Mesenchymal stem cell (in vitro differentiated cells and primary cell): ENCODE results near the gene TCF25.
"Not testable (repeated sequence)": the region's sequence is repeated elsewhere in the genome, so short reads cannot be mapped to it uniquely, and the experiment has no call there.

ENCODE experiments used
- DNase-seq: peaks from one replicate; pipeline ENCODE4 v3.0.0-alpha.2; 2013
- H2AFZ ChIP-seq: one replicate; pipeline ENCODE4 v1.6.1; 2013; ENCODE audit warnings: low read depth, mild to moderate bottlenecking, control low read depth, inconsistent platforms, low read length, moderate library complexity
- H2AK5ac ChIP-seq: 2 replicates; pipeline ENCODE4 v1.6.1; 2013; ENCODE audit warnings: low read length, moderate library complexity, mild to moderate bottlenecking, inconsistent platforms; ENCODE audit not compliant: severe bottlenecking
- H2BK120ac ChIP-seq: one replicate; pipeline ENCODE4 v1.6.1; 2013; ENCODE audit warnings: low read depth, mild to moderate bottlenecking, inconsistent platforms, low read length, moderate library complexity
- H2BK12ac ChIP-seq, 2 experiments: one replicate each; pipeline ENCODE4 v1.6.1; 2013; ENCODE audit warnings: inconsistent platforms in 2 of 2, low read length in 2 of 2, mild to moderate bottlenecking in 2 of 2, moderate library complexity in 2 of 2, control low read depth in 1 of 2
- H2BK15ac ChIP-seq: one replicate; pipeline ENCODE4 v1.6.1; 2013; ENCODE audit warnings: mild to moderate bottlenecking, low read depth, inconsistent platforms; ENCODE audit not compliant: poor library complexity, severe bottlenecking
- H2BK5ac ChIP-seq: 2 replicates; pipeline ENCODE4 v1.6.1; 2013; ENCODE audit warnings: low read depth, mild to moderate bottlenecking, low read length, control low read depth, inconsistent platforms; ENCODE audit not compliant: poor library complexity, severe bottlenecking
- H3K14ac ChIP-seq, 2 experiments: one replicate each; pipeline ENCODE4 v1.6.1; 2013; ENCODE audit warnings: inconsistent platforms in 2 of 2, low read length in 2 of 2, control low read depth in 1 of 2, mild to moderate bottlenecking in 1 of 2, moderate library complexity in 1 of 2
- H3K18ac ChIP-seq, 2 experiments: one replicate each; pipeline ENCODE4 v1.6.1; 2013; ENCODE audit warnings: inconsistent platforms in 2 of 2, low read length in 2 of 2, control low read depth in 1 of 2, low read depth in 1 of 2, mild to moderate bottlenecking in 1 of 2
- H3K23ac ChIP-seq, 2 experiments: one replicate each; pipeline ENCODE4 v1.6.1; 2013; ENCODE audit warnings: inconsistent platforms in 2 of 2, low read length in 2 of 2, mild to moderate bottlenecking in 2 of 2, moderate library complexity in 2 of 2, control low read depth in 1 of 2
- H3K27ac ChIP-seq: 2 replicates; pipeline ENCODE4 v1.5.1; 2013; ENCODE audit warnings: mild to moderate bottlenecking, moderate library complexity, low read length, control low read depth, inconsistent platforms; ENCODE audit not compliant: poor library complexity, severe bottlenecking
- H3K27me3 ChIP-seq, 2 experiments: 2 replicates each; pipeline versions ENCODE4 v1.6.1 to v1.7.0; 2013; ENCODE audit warnings: low read length in 2 of 2, mild to moderate bottlenecking in 2 of 2, moderate library complexity in 2 of 2, control low read depth in 1 of 2, inconsistent platforms in 1 of 2; ENCODE audit not compliant: control insufficient read depth in 1 of 2, insufficient read depth in 1 of 2
- H3K36me3 ChIP-seq, 2 experiments: 2 replicates each; pipeline versions ENCODE4 v1.6.1 to v1.7.0; 2013; ENCODE audit warnings: low read length in 2 of 2, control low read depth in 1 of 2, inconsistent platforms in 1 of 2, low read depth in 1 of 2, mild to moderate bottlenecking in 1 of 2; ENCODE audit not compliant: insufficient read depth in 2 of 2, control insufficient read depth in 1 of 2
- H3K4ac ChIP-seq, 2 experiments: one replicate each; pipeline ENCODE4 v1.6.1; 2013; ENCODE audit warnings: inconsistent platforms in 2 of 2, low read length in 2 of 2, mild to moderate bottlenecking in 2 of 2, moderate library complexity in 2 of 2, control low read depth in 1 of 2, low read depth in 1 of 2
- H3K4me1 ChIP-seq: 2 replicates; pipeline ENCODE4 v1.6.1; 2013; ENCODE audit warnings: low read depth, low read length, control low read depth; ENCODE audit not compliant: control insufficient read depth, insufficient read depth
- H3K4me2 ChIP-seq: 2 replicates; pipeline ENCODE4 v1.6.1; 2013; ENCODE audit warnings: low read length, mild to moderate bottlenecking, inconsistent platforms; ENCODE audit not compliant: poor library complexity, severe bottlenecking
- H3K4me3 ChIP-seq, 2 experiments: 2 replicates each; pipeline versions ENCODE4 v1.5.1 to v1.7.0; 2013; ENCODE audit warnings: low read length in 2 of 2, mild to moderate bottlenecking in 2 of 2, control low read depth in 1 of 2, low read depth in 1 of 2; ENCODE audit not compliant: insufficient read depth in 1 of 2
- H3K79me1 ChIP-seq: replicated peaks from 2 replicates; pipeline ENCODE4 v1.6.1; 2013; ENCODE audit warnings: mild to moderate bottlenecking, control low read depth, low read length, inconsistent platforms; ENCODE audit not compliant: poor library complexity, severe bottlenecking
- H3K9ac ChIP-seq: 2 replicates; pipeline ENCODE4 v1.7.0; 2013; ENCODE audit warnings: mild to moderate bottlenecking, low read length, moderate library complexity
- H3K9me3 ChIP-seq: 2 replicates; pipeline ENCODE4 v1.7.0; 2013; ENCODE audit warnings: mild to moderate bottlenecking, low read length; ENCODE audit not compliant: control insufficient read depth
- H4K8ac ChIP-seq: one replicate; pipeline ENCODE4 v1.6.1; 2013; ENCODE audit warnings: inconsistent platforms, mild to moderate bottlenecking, low read length, moderate library complexity
- H4K91ac ChIP-seq: one replicate; pipeline ENCODE4 v1.6.1; 2013; ENCODE audit warnings: mild to moderate bottlenecking, low read length, inconsistent platforms
- WGBS: methylation state at CpG from one replicate; pipeline ENCODE4 v1.1.7; 2013; ENCODE audit warnings: mixed read lengths; 5-methylcytosine and 5-hydroxymethylcytosine counted together

The TCF25 gene

GRCh38 chr16:89912627-89913026 lies 39.2 kb downstream of the TCF25 start:
- no peak overlapping the region for H3K27ac ChIP-seq
- no peak overlapping the region for H2BK15ac ChIP-seq
- H3K4me1 ChIP-seq = peaks cover 8% of the 10 kb centered on the region
- H2BK5ac ChIP-seq = no peak overlapping the region
- H3K4me2 ChIP-seq = no peak overlapping the region
- H2BK120ac ChIP-seq = no peak overlapping the region
- no peak for DNase-seq
- H2AFZ ChIP-seq = no peak overlapping the region
- H3K9ac ChIP-seq = no peak overlapping the region
- H3K18ac ChIP-seq = no peak overlapping the region
- no peak overlapping the region for H4K8ac ChIP-seq
- no peak overlapping the region for H3K4me3 ChIP-seq
- no peaks in the 10 kb centered on the region for H3K27me3 ChIP-seq
- H3K4ac ChIP-seq = no peak overlapping the region
- WGBS = 90% methylated on average over 14 of the region's 14 CpGs
- no peak overlapping the region for H3K23ac ChIP-seq
- H3K14ac ChIP-seq = no peak overlapping the region
- H3K36me3 ChIP-seq = peaks cover 52 to 60% of the 10 kb centered on the region in 2 experiments
- no peak overlapping the region for H2AK5ac ChIP-seq
- H3K9me3 ChIP-seq = no peaks in the 10 kb centered on the region
- no peak overlapping the region for H2BK12ac ChIP-seq
- no peak overlapping the region for H4K91ac ChIP-seq
- H3K79me1 ChIP-seq = peaks cover 13% of the 10 kb centered on the region

GRCh38 chr16:89913408-89914387 lies 40.3 kb downstream of the TCF25 start:
- no peak overlapping the region for H3K4me3 ChIP-seq
- no peak overlapping the region for H4K8ac ChIP-seq
- no peak overlapping the region for H3K14ac ChIP-seq
- WGBS = 95% methylated on average over 30 of the region's 30 CpGs
- H3K79me1 ChIP-seq = peaks cover 10% of the 10 kb centered on the region
- H2BK15ac ChIP-seq = no peak overlapping the region
- H3K4me1 ChIP-seq = peaks cover 19% of the 10 kb centered on the region
- no peak overlapping the region for H3K23ac ChIP-seq
- no peak overlapping the region for H3K27ac ChIP-seq
- peak overlapping the region; percentile 31 for H4K91ac ChIP-seq
- no peak overlapping the region for H2AK5ac ChIP-seq
- peak overlapping the region in 1 of 2 experiments; percentile 13 for H3K18ac ChIP-seq
- H3K27me3 ChIP-seq = no peaks in the 10 kb centered on the region
- H2BK5ac ChIP-seq = no peak overlapping the region
- DNase-seq = no peak
- H2BK12ac ChIP-seq = no peak overlapping the region
- no peak overlapping the region for H3K4ac ChIP-seq
- H3K9ac ChIP-seq = no peak overlapping the region
- no peaks in the 10 kb centered on the region for H3K9me3 ChIP-seq
- H3K4me2 ChIP-seq = no peak overlapping the region
- peaks cover 45 to 50% of the 10 kb centered on the region in 2 experiments for H3K36me3 ChIP-seq
- no peak overlapping the region for H2BK120ac ChIP-seq
- no peak overlapping the region for H2AFZ ChIP-seq

DNA sequence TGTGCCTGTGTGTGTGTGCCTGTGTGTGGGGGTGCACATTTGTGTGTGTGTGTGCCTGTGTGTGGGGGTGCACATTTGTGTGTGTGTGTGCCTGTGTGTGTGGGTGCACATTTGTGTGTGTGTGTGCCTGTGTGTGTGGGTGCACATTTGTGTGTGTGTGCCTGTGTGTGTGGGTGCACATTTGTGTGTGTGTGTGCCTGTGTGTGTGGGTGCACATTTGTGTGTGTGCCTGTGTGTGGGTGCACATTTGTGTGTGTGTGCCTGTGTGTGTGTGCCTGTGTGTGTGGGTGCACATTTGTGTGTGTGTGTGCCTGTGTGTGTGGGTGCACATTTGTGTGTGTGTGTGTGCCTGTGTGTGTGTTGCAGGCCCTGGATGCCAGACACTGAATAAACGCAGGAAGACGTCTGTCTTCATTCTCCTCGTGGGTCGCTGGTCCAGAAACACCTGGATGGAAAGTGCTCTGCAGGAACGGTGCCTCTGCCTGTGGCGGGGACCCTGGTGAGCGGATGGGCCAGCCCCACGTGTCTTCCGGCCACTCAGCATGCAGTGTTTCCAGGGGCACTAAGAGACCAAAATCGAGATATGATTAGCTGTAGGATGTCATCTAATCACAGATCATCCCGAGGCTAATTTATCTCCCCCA lies 41.4 kb downstream of the TCF25 start:
- not testable (repeated sequence) for H3K4me3 ChIP-seq, H3K14ac ChIP-seq, H3K79me1 ChIP-seq, H2BK5ac ChIP-seq, H3K18ac ChIP-seq, H4K8ac ChIP-seq, H3K27ac ChIP-seq, H3K4ac ChIP-seq, H2AK5ac ChIP-seq, H3K23ac ChIP-seq, H3K9ac ChIP-seq, H2BK120ac ChIP-seq, H2BK15ac ChIP-seq, DNase-seq, H3K9me3 ChIP-seq, H3K4me2 ChIP-seq, H3K27me3 ChIP-seq, H2BK12ac ChIP-seq, H2AFZ ChIP-seq
- Histone ChIP-seq H3K36me3 (peaks cover 36 to 46% of the 10 kb centered on the region in 2 experiments), H3K4me1 (peaks cover 28% of the 10 kb centered on the region), H4K91ac (peak overlapping the region; percentile 4)
- 88% methylated on average over 11 of the region's 11 CpGs for WGBS
